Activated CD8-positive, alpha-beta memory T cell treated with anti-CD3 and anti-CD28 coated beads, Interleukin-2, amount 50 U/mL, for 1 hour (primary cell): ENCODE measurements around the gene RNF31.

Source experiments
- DNase-seq: peaks from one replicate; pipeline ENCODE4 v3.0.0-alpha.2; 2020; ENCODE audit errors: extremely low read depth

Gene RNF31

DNA sequence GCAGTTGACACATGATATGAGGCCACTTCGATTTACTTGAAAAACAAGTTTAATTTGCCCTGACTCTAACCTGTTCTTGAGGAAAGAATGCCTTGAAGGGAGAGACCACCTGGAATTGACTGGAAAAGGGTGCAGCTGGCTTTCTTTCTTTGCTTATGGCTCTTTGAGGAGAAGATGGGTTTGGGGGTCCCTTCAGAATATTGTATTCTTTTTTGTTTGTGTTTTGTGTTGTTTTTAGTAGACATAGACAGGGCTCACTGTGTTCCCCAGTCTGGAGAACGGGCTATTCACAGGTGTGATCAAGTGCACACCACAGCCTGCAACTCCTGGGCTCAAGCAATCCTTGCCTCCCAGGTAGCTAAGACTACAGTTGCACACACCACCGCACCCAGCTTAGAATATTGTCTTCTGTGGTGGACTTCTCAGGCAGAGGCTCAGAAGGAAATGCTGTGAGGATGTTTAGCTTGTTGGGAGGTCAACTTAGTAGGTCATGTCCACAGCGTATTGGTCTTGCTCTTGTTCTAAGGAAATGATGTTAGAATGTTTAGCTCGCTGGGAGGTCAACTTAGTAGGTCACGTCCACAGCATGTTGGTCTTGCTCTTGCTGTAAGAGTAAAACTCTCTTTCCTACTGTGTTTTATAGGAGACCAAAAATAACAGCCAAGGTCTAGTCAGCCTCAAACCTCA, 31.0 kb upstream of the RNF31 start:
- no peak for DNase-seq

DNA sequence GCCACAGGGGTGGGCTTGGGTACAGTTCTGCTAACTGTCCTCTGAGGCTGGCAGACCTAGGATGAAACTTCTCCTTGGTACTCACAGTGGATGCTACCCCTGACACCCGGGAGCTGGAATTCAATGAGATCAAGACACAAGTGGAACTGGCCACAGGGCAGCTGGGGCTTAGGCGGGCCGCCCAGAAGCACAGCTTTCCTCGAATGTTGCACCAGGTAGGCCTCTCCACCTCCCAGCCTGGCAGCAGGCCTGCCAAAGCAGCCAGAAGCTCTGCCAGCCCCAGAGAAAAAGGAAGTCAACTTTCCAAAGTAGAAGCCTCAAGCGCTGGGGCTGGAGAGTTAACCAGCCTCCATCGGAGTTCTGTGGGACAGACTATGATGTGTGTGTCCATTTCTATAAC, 30.1 kb upstream of the RNF31 start:
- no peak for DNase-seq

DNA sequence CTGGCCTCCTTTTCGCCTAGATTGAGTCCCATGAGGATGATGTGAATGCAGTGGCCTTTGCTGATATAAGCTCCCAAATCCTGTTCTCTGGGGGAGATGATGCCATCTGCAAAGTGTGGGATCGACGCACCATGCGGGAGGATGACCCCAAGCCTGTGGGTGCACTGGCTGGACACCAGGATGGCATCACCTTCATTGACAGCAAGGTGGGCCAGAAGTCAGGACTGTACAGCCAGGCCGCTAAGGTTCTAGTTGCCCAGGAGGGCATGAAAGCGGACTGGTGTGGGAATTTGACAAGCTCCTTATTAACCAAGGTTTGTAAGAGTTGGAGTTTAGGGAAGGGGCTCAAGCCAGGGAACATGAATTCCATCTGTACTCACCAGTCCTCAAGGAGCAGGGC, 27.6 kb upstream of the RNF31 start:
- DNase-seq, result no peak

DNA sequence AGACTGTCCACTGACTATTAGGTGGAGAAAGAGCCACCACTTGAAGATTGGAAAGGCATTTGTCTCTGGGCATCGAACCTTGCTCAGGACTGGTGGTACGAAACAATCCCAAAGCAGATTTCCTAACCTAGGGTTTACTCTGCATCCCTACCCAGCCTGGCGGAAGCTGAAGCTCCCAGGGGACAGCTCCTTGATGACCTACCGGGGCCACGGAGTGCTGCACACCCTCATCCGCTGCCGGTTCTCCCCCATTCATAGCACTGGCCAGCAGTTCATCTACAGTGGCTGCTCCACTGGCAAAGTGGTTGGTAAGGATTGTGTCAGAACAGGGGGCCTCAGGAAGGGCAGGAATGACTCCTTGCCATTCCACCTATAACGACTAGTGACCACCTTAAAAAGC, 26.1 kb upstream of the RNF31 start:
- DNase-seq, result no peak

DNA sequence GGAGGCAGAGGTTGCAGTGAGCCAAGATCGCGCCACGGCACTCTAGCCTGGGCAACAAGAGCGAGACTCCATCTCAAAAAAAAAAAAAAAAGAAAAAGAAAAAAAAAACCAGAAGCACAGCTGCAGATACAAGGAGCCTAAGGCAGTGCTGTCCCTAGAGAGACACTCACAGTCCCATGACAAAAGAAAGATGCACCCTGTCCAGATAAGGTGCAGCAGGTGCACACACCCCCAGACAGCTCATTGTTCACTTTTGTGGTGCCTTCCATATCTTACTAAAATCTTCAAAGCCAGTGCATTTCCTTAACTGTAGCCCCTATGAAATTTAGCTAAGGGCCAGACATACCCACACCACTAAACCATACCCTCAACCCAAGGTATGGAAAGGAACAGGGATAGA, 24.9 kb upstream of the RNF31 start:
- no peak for DNase-seq

DNA sequence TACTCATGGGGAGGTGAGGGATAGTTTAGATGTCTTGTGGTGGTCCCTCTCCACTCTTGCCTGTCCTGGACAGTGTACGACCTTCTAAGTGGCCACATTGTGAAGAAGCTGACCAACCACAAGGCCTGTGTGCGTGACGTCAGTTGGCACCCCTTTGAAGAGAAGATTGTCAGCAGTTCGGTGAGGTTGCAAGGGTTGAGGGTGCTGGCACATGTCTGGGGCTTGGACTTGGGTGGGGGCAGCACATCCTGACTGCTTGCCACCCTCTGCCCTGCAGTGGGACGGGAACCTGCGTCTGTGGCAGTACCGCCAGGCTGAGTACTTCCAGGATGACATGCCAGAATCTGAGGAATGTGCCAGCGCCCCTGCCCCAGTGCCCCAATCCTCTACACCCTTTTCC, 24.4 kb upstream of the RNF31 start:
- no peak for DNase-seq

DNA sequence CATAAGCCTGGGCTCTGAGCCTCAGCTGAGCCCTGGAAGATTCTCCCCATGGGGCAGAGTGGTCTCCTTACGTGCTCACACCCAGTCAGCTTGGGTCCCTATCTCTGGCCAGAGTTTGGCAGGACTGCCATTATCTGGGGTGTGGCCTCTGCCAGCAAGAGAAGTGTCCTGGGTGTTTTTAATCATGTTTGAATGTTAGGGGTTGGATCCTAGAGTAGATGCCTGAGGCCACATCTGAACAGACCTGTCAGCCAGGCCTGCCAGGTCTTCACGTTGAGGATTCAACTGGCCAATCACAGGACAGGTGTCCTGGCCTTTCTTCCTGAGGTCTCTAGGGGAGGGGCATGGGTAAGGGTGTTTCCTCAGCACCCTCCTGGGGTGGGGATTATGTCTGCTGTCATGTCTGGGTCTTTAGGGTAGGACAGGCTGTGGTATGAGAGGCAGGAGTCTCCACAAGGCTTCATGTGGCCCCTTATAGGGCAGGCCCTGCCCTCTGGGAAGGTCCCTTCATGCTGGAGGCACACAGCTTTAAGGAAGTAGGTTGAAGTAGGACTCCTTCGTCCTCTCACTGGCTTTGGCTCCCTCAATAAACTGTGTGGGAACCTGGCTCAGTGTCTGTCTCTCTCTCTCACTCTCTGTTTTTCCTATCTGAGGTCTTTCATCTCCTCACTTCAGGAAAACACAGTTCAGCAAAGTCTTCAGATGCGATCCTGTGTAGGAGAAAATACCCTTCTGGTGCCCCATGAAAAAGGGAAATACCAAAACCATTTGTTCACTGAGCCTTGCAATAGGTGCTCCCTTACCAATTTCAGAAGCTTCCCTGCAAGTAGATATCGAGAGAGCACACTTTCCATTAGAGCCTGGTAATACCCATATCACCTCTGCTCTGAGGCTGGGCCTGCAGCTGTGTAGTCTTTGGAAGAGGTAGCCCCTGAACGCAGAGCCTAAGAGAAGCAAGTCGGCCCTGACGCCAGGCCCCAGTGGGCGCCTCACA, 23.6 kb upstream of the RNF31 start:
- DNase-seq, result no peak

DNA sequence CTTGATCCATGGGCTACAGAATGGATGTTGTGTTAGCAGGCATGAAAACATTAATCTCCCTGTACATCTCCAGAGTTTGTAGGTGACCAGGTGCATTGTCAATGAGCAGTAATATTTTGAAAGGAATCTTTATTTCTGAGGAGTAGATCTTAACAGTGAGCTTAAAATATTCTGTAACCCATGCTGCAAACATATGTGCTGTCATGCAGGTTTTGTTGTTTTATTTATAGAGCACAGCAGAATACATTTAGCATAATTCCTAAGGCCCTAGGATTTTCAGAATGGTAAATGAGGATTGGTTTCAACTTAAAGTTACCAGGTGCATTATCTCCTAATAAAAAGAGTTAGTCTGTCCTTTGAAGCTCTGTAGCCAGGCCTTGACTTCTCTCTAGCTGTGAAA, 20.4 kb upstream of the RNF31 start:
- no peak for DNase-seq

DNA sequence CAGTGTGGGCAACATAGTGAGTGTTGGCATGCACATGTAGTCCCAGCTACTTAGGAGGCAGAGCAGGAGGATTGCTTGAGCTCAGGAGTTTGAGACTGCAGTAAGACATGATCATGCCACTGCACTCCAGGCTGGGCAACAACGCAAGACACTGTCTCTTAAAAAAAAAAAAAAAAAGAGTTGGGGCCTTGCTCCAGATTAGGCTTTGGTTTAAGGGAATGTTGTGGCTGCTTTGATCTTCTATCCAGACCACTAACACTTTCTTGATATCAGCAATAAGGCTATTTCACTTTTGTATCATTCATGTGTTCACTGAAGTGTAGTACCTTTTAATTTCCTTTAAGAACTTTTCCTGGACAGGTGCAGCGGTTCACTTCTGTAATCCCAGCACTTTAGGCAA, 19.6 kb upstream of the RNF31 start:
- DNase-seq, result no peak

DNA sequence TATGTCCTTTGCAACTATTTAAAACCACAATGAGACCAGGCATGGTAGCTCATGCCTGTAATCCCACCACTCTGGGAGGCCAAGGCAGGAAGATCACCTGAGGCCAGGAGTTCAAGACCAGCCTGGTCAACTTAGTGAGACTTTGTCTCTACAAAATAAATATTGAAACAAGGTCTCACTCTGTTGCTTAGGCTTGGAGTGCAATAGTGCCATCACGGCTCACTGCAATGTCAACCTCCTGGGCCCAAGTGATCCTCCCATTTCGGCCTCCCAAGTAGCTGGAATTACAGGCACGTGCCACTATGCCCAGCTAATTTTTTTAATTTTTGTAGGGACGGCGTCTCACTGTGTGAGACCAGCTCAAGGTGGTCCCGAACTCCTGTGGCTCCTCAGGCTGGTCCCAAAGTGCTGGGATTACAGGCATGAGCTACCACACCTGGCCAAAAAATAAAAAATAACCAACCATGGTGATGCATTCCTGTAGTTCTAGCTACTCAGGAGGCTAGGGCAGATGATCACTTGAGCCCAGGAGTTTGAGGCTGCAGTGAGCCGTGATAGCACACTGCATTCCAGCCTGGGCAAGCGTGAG, 17.8 kb upstream of the RNF31 start:
- DNase-seq, result no peak

DNA sequence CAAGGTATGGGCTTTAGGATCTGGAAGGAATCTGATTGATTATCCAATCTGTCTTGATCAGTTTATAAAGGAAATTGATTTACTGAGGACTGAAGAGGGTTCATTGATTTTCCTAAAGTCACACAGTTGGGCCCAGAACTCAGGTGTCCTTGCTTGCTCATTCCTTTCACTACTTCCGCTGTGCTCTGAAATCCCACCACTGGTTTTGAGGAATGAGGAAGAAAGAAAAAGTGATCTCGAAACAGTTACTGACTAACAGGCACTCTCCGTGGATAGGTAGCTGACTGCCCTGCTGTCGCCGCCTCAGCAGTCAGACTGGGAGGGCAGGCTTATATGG, 16.9 kb upstream of the RNF31 start, which contains the start of gene FITM1:
Gene FITM1 (plus strand): TSS at position 280 of the 337 bp plus-strand sequence. CDS start 905 bp downstream, outside the sequence.
- DNase-seq, result no peak

DNA sequence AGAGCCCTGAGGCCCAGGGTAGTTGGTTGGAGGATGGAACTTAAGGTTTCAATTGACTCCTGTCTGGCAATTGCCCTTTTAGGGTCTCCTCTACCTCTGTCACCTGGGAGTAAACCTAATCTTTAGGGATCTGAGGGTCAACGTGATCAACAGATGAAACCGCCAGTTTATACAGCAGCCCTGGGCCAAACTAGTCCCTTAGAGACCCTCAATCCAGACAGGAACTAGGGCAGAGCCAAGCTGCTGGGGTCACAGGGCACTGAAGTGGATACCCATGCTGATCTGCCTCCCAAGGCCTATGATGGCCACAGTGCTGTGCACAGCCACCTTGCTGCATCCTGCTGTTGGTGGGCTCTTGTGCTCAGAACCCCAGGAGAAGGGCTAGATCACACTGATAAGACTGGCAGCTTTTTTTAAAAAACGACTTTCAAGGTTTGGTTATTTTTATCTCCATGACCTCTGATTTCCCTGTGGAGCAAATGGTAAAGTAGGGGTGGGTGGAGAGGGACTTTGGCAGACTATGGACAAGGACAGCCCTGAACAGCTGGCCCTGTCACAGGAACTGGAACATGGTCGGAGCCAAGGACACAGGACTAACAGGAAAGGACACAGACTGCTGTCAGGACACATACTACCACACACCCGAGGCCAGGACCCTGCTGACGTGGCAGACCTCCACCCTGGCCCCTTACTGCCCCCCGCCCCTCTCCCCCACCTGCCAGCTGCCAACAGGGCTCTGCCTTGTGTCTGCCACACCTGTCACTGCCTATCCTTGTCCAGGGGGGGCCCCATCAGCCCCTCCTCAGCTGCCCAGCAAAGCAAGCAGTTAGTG, 16.4 kb upstream of the RNF31 start:
- DNase-seq, result no peak

DNA sequence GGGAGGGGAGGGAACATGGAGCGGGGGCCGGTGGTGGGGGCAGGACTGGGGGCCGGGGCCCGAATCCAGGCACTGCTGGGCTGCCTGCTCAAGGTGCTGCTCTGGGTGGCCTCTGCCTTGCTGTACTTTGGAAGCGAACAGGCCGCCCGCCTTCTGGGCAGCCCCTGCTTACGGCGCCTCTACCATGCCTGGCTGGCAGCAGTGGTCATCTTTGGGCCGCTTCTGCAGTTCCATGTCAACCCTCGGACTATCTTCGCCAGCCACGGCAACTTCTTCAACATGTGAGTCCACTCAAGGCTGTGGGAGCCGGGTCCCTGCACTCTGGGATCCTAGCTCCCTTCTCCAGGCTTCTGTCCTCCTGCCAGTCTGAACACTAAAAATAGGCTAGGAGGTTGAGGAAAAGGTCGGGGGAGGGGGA, 15.7 kb upstream of the RNF31 start:
- DNase-seq, result no peak

DNA sequence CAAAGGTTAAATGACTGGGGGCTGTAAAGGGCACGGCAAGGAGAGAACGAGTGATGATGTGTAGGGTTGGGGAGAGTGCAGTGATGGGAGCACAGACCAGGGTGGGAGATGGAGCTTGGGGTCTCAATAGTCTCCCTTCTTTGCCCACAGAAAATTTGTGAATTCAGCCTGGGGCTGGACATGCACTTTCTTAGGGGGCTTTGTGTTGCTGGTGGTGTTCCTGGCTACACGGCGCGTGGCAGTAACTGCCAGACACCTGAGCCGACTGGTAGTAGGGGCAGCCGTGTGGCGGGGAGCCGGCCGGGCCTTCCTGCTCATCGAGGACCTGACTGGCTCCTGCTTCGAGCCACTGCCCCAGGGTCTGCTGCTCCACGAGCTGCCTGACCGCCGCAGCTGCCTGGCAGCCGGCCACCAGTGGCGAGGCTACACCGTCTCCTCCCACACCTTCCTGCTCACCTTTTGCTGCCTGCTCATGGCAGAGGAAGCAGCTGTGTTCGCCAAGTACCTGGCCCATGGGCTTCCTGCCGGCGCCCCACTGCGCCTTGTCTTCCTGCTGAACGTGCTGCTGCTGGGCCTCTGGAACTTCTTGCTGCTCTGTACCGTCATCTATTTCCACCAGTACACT, 15.1 kb upstream of the RNF31 start:
- no peak for DNase-seq

DNA sequence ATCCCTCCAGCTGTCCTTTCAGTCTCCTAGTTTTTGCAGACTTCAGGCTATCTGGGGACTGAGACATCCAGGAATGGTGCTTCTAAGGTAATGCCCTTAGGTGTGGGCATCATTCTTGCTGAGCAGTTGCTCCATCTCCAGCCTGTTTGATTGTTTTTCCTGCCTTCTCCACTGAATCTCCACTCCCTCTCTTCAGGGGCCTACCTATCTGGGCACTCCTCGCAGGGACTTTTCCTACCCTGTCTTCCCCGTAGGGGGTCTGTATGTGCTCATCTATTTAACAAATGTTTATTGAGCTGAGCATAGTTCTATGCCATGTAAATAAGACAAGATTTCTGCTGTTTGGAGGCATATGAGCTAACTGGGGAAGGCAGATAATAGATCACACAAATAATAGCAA, 14.3 kb upstream of the RNF31 start:
- no peak for DNase-seq

DNA sequence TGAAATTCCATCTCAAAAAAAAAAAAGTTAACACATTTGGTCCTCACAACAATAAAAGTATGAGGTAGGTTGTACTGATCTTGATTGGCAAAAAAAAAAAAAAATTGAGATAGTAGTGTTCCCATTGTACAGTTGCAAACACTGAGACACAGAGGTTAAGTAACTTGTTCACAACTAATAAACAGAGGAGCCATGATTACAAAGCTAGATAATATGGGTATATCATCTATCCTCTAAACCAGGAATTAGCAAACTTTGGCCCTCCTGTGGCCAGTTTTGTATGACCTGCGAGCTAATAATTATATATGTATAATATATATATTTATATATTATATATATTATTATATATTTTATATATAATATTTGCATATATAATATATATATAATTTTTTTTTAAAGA, 13.6 kb upstream of the RNF31 start:
- DNase-seq, result no peak

DNA sequence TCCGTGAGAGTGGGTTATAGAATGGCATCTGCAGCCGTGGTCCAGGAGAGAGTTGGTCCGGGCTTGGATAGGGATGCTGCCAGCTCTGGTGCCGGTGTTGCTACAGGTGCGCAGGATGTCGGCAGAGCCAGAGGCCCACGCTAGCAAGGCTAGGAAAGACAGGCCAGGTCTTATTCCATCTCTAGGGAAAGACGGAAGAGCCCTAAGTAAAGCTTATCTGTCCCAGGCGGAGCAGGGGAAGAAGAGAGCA, 11.8 kb upstream of the RNF31 start:
- DNase-seq, result no peak

DNA sequence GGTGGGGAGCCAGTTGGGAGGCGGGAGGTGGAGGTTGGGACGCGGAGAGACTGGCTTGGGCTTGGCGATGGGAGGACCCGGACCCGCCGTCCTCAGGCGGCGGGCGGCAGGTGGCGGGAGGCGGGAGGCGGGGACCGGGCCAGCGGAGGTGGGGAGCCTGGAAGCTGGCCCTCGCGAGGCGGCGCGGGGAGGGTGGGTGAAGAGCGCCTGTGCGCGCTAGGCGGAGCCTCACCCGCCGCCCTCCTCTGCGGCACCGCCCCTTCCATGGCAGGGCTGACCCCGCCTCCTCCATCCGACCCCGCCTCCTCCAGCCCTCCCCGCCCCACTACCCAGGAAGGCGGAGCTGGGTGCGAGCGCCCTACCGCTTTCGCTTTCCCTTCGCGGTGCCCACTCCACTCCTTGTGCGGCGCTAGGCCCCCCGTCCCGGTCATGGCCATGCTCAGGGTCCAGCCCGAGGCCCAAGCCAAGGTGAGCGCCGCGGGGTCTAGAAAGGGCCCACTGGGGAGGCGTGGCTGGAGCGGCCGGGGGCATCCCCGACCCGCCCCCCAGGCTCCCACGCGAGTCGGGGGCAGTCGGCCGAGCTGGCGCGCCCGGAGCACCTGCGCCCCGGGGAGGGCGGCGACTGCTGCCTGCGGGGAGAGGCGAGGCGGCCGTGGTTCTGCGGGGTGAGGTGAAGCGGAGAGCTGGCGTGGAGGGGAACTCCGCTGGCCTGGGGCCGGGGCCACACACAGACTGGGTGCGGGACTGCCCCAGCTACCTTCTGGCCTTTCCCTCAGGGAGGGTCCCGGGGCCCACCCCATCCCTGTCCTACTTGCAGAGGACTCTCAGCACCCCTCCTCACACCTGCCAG, 11.2 kb upstream of the RNF31 start, which contains the start of gene PSME1:
Gene PSME1 (plus strand): TSS at position 361 of the 850 bp plus-strand sequence. CDS start 69 bp downstream, at position 430.
- DNase-seq, result peak; percentile 68

DNA sequence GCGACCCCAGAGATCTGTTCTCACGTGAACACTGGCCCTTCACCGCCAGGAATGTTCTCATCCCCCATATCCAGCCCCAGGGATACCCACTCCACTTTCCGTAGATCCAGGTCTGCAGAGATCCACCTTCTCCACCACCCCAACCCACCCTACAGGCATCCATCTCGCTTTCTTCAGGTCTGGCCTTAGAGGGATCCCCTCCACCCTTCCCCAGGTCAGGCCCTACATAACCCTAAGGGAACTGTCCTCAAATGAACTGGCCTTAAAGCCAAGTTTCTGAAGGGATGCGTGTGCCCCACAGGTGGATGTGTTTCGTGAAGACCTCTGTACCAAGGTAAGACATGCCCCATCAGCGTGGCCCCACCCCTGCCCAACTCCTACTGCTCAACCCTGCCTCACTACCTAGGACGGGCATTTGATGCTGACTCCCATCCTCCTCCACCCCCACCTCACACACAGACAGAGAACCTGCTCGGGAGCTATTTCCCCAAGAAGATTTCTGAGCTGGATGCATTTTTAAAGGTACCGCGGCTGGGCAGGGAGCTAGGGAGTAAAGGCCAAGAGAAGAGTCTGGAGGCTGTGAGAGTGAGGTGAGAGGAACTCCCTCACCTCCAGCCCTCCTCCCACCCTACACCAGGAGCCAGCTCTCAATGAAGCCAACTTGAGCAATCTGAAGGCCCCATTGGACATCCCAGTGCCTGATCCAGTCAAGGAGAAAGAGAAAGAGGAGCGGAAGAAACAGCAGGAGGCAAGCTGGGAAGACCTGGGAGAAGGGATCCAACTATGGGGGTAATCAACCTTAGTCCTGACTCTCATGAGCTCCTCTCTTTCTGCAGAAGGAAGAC, 10.4 kb upstream of the RNF31 start:
- no peak for DNase-seq
